Middle frontal gyrus (tissue), 1 donor: ENCODE data around the gene DNAH9.

Experiments used
- DNase-seq: peaks from one replicate; pipeline ENCODE4 v3.0.0-alpha.2; 2015; ENCODE audit warnings: low spot score; ENCODE audit errors: extremely low spot score

DNAH9 gene

GRCh38 chr17:11840831-11841230, 242.6 kb downstream of the DNAH9 start:
- no peak for DNase-seq

DNA sequence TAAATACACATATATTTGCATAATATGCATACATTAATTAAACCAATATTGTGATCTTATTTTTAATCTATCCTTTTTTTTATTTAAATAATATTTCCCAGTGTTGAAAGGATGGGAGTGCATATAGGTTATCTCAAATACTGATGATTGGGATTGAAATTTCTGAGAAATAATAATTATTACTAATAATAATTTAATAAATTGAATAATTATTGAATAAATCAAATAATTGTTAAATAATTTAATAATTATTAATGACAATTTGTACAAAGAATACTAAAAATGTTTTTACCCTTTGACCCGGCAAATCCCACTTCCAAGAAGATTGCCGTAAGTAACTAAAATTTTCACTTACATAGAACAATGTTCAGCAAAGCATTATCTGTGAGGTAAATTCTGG, 250.1 kb downstream of the DNAH9 start:
- DNase-seq = no peak

- DNase-seq = no peak
Observed at GRCh38 chr17:11852231-11852630, 254.0 kb downstream of the DNAH9 start.

DNA sequence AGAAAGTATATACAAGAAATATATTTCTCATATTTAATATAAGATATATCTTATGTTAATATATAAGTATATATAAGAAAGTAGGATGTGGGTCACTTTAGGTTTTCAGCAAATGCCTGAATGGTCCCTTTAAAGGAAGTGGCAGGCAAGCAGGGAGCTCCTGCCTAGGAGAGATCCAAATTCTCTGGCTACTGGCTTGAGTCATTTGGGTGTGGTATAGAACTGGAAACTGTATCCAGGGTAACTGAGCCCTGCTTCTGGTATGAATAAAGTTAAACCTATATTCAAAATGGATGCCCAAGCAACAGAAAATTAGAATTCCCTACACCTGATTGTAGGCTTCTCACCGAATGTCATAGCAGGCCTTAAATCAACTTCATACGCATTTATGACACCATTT, 254.6 kb downstream of the DNAH9 start:
- DNase-seq = no peak

DNA sequence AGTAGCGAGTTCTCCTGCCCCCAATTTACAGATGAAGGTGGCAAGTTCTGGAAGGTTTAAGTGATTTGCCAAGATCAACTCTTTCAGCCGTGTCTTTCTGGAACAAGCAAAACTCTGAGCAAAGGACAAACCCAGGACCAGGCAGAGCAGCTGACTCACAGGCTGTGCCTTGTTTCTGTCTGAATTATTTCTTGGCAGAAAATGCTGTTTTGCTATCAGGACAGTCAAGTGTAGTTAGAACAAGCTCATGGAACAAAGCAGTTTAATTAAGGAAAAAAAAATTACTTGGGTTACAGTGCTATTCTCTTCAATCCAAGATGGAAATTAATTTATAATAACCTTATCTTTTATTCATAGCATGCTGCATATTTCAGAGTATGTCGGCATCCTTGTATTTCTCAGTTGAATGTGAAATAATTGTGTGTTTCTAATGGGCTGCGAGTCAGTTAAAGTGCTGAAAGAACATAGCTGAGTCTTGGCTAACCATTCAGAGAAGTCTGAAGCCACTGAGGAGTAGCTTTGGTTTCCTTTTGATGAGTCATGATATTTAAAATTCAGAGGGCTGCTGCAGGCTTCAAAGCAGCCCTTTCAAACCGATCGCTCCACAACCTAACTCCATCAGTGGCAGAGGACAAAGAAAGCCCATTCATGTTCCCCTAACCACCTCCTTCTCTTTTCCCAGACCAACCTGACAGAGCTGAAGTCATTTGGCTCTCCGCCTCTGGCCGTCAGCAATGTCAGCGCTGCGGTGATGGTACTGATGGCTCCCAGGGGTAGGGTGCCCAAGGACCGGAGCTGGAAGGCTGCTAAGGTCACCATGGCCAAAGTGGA, 255.3 kb downstream of the DNAH9 start:
- DNase-seq = peak; percentile 7

DNA sequence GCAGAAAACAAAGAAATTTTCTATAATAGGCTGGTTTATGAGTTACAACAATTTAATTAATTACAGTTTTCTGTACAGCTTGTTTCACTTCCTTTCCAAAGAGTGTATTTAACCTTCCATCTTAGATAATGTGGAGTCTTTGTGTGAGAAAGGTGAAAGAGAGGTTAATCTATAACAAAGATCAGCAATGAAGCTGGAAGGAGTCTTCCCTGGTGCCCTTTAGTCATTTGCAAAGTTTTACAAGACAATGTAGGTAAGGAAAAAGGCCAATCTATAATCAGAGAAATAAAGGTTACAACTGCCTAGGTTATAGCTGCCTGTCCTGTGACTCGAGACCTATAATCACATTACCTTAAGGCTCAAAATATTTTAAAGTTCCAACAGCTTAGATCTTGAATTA, 257.0 kb downstream of the DNAH9 start:
- no peak for DNase-seq

DNA sequence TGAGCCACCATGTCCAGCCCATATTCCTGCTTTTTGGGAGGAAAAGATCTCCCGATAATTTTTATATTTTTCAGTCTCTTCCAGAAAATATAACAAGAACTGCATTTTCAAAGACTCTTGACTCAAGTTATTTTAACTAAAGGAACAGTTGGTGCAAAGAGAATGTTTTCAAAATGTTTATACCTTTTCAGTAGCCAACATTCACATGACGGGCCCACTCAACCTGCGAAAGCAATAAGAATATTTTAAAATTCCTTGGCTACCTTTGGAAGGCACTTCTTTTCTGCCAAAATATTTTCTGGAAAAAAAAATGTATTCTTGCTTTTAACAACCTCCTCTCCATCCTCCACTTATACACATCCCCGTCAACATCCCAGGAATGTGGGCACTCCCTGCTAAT, 258.7 kb downstream of the DNAH9 start:
- DNase-seq = no peak

DNA sequence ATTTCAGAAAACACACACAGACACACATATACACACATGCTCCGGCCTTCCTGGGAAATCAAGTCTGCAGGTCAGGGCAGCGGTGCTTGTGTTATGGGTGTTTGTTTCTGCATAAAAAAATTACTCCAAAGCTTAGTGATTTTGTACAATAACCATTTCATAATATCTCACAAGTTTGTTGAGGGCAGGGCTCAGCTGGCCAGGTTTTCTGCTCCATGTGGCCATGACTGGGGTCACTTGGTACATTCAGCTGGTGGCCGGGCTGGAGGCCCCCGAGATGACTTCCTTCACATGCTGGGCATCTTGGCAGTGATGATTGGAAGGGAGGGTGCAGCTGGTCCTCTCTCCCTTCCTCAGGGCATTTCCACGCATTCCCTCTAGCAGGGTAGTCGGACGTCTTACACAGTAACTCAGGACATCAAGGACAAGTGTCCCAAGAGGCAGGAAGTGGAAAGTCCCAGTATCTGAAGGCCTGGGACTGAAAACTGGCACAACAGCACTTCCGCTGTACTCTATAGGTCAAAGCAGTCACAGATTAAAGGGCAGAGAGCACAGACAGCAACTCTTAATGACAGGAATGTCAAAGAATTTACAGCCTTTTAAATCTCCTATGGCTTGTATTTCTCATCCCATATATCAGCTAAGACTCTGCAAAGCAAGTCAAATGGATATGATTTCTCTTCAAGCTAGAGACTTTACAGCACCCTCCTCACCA, 271.6 kb downstream of the DNAH9 start:
- no peak for DNase-seq

DNA sequence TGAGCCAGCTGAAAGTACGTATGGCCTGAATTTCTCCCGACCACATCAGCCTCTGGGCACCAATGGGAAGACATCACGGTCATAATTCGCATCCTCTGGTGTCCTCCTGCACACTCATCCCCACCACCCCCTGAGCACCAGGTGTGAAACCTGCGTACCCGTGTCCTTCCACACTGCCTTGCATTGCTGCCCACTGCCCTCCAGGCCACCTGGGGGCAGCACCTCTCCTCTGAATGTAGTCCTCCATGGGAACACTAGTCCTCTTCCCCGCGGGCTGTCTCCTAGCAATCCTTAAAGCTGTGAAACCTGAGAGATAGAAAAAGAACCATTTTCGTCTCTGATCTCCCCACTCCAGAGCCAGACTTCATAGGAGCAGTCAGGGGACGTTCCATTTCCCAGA, 273.5 kb downstream of the DNAH9 start:
- DNase-seq = no peak

GRCh38 chr17:11874756-11875155, 276.5 kb downstream of the DNAH9 start:
- DNase-seq = no peak

GRCh38 chr17:11880714-11881113, 282.4 kb downstream of the DNAH9 start:
- no peak for DNase-seq

GRCh38 chr17:11882716-11883115, 284.4 kb downstream of the DNAH9 start:
- no peak for DNase-seq

DNA sequence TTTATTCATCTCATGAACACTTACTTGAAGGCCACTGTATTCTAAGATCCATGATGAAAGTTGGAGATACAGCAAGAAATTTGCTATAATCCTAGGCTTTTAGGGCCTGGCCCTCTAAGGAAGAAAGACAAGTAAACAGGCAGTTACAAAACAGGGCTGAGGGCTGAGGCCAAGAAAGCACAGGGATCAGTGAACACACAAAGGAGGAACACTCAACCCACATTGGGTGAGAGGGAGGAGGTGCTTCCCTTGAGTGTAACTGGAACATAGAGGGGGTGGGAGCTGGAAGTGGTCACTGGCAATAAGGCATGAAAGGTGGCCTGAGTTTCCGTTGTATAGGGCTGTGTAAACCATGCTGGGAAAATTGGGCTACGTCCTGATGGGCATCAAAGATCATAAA, 286.8 kb downstream of the DNAH9 start:
- no peak for DNase-seq

DNA sequence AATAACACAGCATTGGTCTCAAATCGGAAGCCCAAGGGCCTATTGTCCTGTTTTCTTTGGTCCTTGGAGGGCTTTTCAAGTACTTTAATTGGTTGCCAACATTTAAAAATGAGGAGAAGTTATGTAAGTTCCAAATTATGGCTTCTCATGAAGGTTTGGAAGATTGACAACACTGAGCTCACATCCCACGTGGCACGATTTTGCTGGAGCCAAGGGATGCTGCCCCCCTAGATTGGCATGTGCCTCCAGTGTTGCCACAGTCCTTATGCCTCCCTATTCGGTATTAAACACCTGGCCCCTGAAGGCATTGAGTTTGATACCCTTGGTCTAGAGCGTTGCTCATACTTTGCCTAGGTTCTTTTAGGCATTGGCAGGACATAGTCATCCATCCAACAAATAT, 291.0 kb downstream of the DNAH9 start:
- no peak for DNase-seq

DNA sequence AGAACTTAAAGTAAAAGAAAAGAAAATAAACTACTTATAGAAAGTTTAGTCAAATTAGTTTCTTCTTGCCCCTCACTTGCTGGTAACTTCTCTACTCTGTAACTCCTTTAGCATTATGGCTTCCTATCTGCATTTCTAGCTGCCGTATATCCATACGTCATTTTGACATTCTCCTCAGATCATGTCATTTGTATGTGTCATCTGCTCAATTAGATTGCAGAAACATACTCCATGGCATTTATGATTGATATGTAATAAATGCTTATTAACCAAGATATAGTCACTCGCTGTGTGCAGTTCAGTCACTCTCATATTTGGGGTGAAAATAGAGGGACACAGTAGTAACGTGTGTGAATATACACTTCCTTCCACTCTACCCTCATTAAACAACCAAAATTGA, 295.6 kb downstream of the DNAH9 start:
- DNase-seq = no peak

GRCh38 chr17:11896199-11896598, 297.9 kb downstream of the DNAH9 start:
- DNase-seq = no peak

DNA sequence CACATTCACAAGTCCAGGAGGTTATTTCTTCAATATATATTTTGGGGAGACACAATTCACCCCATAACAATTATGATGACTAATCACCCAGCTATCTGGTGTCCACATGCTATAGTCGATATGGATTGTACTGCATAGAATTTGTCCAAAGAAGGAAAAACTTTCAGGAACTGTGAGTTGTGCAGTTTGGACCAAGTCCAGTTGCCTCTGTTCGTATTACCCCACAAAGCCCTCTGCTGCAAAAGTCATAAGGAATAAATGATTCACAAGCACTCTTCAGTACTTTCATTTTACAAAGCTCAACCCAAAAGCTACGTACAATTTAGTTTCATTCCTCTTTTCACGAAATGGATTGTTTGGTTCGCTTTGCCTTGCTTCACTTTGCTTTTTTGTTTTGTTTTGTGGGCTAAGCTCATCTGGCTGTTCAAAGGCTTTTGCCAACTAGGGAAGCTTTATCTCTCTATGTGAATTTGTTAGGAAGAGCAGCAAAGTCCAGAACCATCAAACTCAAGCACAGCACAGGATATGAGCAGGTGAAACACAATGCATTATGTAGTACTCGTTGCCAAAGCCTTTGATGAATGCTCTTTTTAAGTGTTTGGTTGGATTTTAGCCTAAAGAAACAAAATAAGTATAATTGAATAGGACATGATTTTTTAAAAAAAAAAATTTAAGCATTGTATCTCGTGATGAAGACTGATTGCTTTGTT, 300.4 kb downstream of the DNAH9 start:
- no peak for DNase-seq

DNA sequence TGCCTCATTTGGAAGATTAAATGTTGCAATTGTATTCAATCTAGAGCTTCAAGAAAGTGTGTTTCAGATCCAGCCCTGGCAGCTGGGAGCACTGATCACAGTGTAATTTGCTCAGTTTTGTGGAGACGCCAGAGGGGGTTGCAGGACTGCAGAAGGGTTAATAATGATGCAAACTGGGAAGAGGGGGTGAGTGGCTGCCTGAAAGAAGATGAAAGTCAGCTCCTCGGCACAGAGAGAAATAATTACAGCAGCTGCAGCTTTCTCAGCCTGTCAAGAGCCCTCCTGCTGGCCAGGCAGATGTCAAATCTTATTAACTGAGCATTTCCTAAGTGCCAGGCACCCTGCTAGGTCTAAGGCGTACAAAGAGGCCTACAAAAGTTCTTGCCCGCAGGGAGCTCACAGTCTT, 301.3 kb downstream of the DNAH9 start:
- DNase-seq = no peak

DNA sequence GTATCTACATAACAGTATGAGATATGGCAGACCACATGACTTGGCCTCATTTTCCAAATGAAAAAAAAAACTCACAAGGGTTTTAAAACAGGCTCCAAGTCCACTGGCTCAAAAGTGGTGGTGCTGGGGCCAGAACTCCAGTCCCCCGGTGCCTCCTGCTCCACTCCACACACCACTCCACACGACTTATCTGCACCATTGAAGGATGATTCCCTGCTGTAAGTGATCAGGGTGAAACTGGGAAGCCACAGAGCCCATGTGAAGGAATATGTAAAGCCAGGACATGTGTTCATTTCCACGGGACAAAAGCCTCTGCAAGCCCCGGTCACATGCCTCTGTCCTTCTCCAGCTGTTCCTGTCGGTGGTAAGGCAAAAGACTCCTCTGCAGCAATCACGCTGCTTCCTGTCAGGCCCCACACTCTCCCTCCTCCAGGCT, 301.8 kb downstream of the DNAH9 start:
- no peak for DNase-seq

DNA sequence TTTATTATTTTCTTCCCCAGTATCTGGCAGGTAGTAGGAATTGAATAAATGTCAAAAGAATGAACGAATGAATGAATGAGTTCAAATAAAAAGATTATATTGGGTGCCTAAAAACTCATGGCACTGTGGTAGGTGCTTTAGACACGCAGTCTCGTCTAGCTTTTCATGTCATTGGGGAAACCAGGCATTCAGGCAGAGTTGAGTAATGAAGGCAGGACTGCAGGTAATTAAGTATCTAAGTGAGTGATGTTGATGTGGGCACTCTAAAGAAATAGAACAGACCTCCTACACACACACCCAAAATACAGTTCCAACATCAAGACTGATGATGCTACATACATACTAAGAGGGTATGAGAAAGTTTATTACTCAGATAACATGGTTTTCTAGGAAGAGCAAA, 302.4 kb downstream of the DNAH9 start:
- DNase-seq = no peak

DNA sequence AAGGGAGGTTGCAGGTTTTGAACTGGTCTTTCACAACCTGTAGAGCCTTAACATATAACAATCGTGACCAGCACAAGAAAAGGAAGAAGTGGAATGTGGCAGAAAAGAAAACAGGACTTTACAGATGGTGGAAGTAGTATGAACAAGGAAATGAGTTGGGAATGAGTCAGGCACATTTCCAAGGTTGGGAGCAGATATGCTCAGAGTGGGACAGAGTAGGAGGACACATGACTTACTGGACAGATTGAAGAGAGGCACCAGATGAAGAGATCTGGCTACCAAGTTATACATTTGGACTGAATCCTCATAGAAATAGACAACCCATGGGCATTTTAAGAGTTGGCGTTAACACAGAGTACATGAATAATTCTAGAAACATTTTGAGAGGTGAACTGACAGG, 303.7 kb downstream of the DNAH9 start:
- DNase-seq = no peak

GRCh38 chr17:11908711-11909146, 310.5 kb downstream of the DNAH9 start:
- DNase-seq = no peak
